Upper lobe of left lung (tissue), 4 donors: ENCODE measurements around the gene BICRAL.

Experiments
- POLR2A ChIP-seq, 4 donors: fragments of 450-650 bp; IDR thresholded peaks; one replicate each; pipeline ENCODE4 v1.5.1; 2016 to 2017; ENCODE audit warnings: antibody characterized with exemption in 4 of 4, mild to moderate bottlenecking in 2 of 4
- POLR2AphosphoS5 ChIP-seq, 2 donors: sonication (generic); formaldehyde crosslinking; IDR thresholded peaks; one replicate each; pipeline ENCODE4 v1.5.1; 2017; ENCODE audit warnings: antibody characterized with exemption in 2 of 2
- TF ChIP-seq, protein P1 (sequence below), 6 experiments: fragments of 450-650 bp in 4 of 6; fragments of 200-600 bp in 2 of 6; sonication (generic) in 2 of 6; IDR thresholded peaks; one replicate each; pipeline ENCODE4 v1.5.1; 2016 to 2019; ENCODE audit warnings: antibody characterized with exemption in 6 of 6

- TF ChIP-seq, protein P1, sequence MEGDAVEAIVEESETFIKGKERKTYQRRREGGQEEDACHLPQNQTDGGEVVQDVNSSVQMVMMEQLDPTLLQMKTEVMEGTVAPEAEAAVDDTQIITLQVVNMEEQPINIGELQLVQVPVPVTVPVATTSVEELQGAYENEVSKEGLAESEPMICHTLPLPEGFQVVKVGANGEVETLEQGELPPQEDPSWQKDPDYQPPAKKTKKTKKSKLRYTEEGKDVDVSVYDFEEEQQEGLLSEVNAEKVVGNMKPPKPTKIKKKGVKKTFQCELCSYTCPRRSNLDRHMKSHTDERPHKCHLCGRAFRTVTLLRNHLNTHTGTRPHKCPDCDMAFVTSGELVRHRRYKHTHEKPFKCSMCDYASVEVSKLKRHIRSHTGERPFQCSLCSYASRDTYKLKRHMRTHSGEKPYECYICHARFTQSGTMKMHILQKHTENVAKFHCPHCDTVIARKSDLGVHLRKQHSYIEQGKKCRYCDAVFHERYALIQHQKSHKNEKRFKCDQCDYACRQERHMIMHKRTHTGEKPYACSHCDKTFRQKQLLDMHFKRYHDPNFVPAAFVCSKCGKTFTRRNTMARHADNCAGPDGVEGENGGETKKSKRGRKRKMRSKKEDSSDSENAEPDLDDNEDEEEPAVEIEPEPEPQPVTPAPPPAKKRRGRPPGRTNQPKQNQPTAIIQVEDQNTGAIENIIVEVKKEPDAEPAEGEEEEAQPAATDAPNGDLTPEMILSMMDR (IDR thresholded peaks at IDR 0.05) = no peak
- TF ChIP-seq POLR2AphosphoS5 (IDR thresholded peaks at IDR 0.05) (no peak), POLR2A (IDR thresholded peaks at IDR 0.05) (no peak)
Measured at GRCh38 chr6:42786525-42786985, 4.7 kb downstream of the BICRAL start.
